ENCODE data around the gene RHBDD3. TPM values are rescaled to one million over a fixed set of nuclear protein-coding genes. Genes with fewer than 3 reads are reported as not detected.

RHBDD3 gene
- total and polyA plus RNA-seq, 2 of the 8 experiments (the other 6 are each of a cell fraction or from before 2014, with no cell fraction given) = 72.1 to 117 TPM

- TF ChIP-seq ATF2 (IDR thresholded peaks at IDR 0.05; ENCODE audit: low read length) (no peak), SIN3A (conservative IDR thresholded peaks at IDR 0.05 in 1 of 2, IDR thresholded peaks at IDR 0.05 in 1 of 2; ENCODE audit: low read depth in 1 of 2, low read length in 2 of 2) (no peak), SP4 (IDR thresholded peaks at IDR 0.05; ENCODE audit: low read length) (no peak), YY1 (IDR thresholded peaks at IDR 0.05; ENCODE audit: low read depth, low read length) (no peak), MAX (IDR thresholded peaks at IDR 0.05) (no peak)
Observed at GRCh38 chr22:29313576-29314466, 46.0 kb upstream of the RHBDD3 start (continued).
